Ovary (tissue), 3 donors: ENCODE data around the gene CARD8.

Source experiments
- POLR2A ChIP-seq: fragments of 450-650 bp; IDR thresholded peaks from one replicate; pipeline ENCODE4 v1.6.1; 2017; ENCODE audit warnings: antibody characterized with exemption, mild to moderate bottlenecking, moderate library complexity
- TF ChIP-seq, protein P1 (sequence below), 3 donors: fragments of 450-650 bp in 2 of 3; fragments of 200-600 bp in 1 of 3; IDR thresholded peaks; one replicate each; pipeline versions ENCODE4 v1.5.1 to v1.8.0; 2016 to 2022; ENCODE audit warnings: antibody characterized with exemption in 3 of 3, mild to moderate bottlenecking in 1 of 3
- donor health status: DM: no; HTN: no; CAD: no.

DNA sequence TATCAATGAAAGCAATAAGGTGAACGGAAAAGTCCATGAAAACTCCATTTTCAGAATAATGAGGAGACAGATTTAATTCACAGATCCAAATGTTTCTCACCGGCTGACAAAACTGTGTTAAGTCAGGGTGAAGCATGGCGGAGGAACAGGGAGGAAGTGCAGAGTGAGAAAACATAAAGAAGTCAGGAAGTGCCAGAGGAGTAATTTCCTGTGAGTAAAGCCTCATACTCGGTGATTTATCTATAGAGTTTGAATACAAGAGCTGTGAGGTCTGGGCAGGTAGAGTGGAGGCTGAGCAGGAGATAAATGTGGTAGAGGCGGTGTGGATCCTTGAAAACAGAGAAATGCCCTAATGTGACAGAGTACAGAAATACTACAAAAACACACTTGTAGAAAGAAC, 11.4 kb downstream of the CARD8 start:
- TF ChIP-seq, protein P1, sequence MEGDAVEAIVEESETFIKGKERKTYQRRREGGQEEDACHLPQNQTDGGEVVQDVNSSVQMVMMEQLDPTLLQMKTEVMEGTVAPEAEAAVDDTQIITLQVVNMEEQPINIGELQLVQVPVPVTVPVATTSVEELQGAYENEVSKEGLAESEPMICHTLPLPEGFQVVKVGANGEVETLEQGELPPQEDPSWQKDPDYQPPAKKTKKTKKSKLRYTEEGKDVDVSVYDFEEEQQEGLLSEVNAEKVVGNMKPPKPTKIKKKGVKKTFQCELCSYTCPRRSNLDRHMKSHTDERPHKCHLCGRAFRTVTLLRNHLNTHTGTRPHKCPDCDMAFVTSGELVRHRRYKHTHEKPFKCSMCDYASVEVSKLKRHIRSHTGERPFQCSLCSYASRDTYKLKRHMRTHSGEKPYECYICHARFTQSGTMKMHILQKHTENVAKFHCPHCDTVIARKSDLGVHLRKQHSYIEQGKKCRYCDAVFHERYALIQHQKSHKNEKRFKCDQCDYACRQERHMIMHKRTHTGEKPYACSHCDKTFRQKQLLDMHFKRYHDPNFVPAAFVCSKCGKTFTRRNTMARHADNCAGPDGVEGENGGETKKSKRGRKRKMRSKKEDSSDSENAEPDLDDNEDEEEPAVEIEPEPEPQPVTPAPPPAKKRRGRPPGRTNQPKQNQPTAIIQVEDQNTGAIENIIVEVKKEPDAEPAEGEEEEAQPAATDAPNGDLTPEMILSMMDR (IDR thresholded peaks at IDR 0.05), result no peak
- no peak for TF ChIP-seq POLR2A
